G401 (cell line): Measurements from ENCODE around the gene STK26. TPM values are rescaled to one million over a fixed set of nuclear protein-coding genes. Genes with fewer than 3 reads are reported as not detected.
"Not testable (repeated sequence)": the region's sequence is repeated elsewhere in the genome, so short reads cannot be mapped to it uniquely, and the experiment has no call there.

Experiments
- DNase-seq: peaks from one replicate; pipeline ENCODE4 v3.0.0-alpha.2; 2015; ENCODE audit warnings: low spot score
- in situ Hi-C: cut with HindIII; loops from 2 replicates; pipeline ENCODE4 v1.10.0; 2016; ENCODE audit warnings: low sequenced_read_pairs, mixed read lengths
- total RNA-seq: library from RNA; depleted of rRNA; stranded (reverse); fragments of >200 nt; shearing (Covaris generic); gene quantifications from 2 replicates; pipeline ENCODE4 v1.2.3, GENCODE V29; 2014; rRNA removed

The STK26 gene
- total RNA-seq, result 3.0 and 3.1 TPM in 2 replicates

GRCh38 chrX:132022967-132023895 is at the start of gene STK26:
Gene STK26 (plus strand): TSS chrX:132023302. CDS start chrX:132023618, 316 bp downstream.
- peak; percentile 68 for DNase-seq
- in situ Hi-C loops, result no loop called here

GRCh38 chrX:131975851-131976250 is 47.3 kb upstream of the STK26 start:
- no peak for DNase-seq
- in situ Hi-C loops, result no loop called here

- in situ Hi-C loops, result no loop called here
- no peak for DNase-seq
Measured at GRCh38 chrX:131977619-131978018, 45.5 kb upstream of the STK26 start.

- DNase-seq, result no peak
- in situ Hi-C loops, result no loop called here
Measured at GRCh38 chrX:131979116-131979515, 44.0 kb upstream of the STK26 start.

GRCh38 chrX:131985526-131986049 is 37.5 kb upstream of the STK26 start:
- in situ Hi-C loops, result no loop called here
- DNase-seq, result no peak

- in situ Hi-C loops, result no loop called here
- no peak for DNase-seq
Measured at GRCh38 chrX:131987252-131987651, 35.9 kb upstream of the STK26 start.

- DNase-seq, result no peak
- in situ Hi-C loops, result no loop called here
Measured at GRCh38 chrX:131988236-131988635, 34.9 kb upstream of the STK26 start.

- in situ Hi-C loops, result no loop called here
- no peak for DNase-seq
Measured at GRCh38 chrX:132001127-132001526, 22.0 kb upstream of the STK26 start.

- in situ Hi-C loops, result no loop called here
- DNase-seq, result no peak
Measured at GRCh38 chrX:132004728-132005127, 18.4 kb upstream of the STK26 start.

- DNase-seq, result no peak
- in situ Hi-C loops, result no loop called here
Measured at GRCh38 chrX:132009350-132009749, 13.8 kb upstream of the STK26 start.

GRCh38 chrX:132010213-132010612 is 12.9 kb upstream of the STK26 start:
- DNase-seq, in situ Hi-C loops: not testable (repeated sequence)

- in situ Hi-C loops, result no loop called here
- DNase-seq, result no peak
Measured at GRCh38 chrX:132015875-132016274, 7.2 kb upstream of the STK26 start.

GRCh38 chrX:132016628-132017430 is 6.3 kb upstream of the STK26 start:
- in situ Hi-C loops, result no loop called here
- DNase-seq, result no peak

- DNase-seq, result no peak
- in situ Hi-C loops, result no loop called here
Measured at GRCh38 chrX:132017431-132018185, 5.5 kb upstream of the STK26 start.

- in situ Hi-C loops, result no loop called here
- DNase-seq, result peak; percentile 3
Measured at GRCh38 chrX:132022198-132022966, 720 bp upstream of the STK26 start.

GRCh38 chrX:132023896-132024386 is 839 bp downstream of the STK26 start:
- in situ Hi-C loops, result no loop called here
- no peak for DNase-seq

GRCh38 chrX:132025041-132025440 is 1.9 kb downstream of the STK26 start:
- in situ Hi-C loops, result no loop called here
- DNase-seq, result no peak

GRCh38 chrX:132030264-132030663 is 7.2 kb downstream of the STK26 start:
- no peak for DNase-seq
- in situ Hi-C loops, result no loop called here
